WTC11 (cell line): Measurements from ENCODE around the gene ZBTB37.

ENCODE experiments used
- CTCF ChIP-seq: fragments of 200-600 bp; IDR thresholded peaks from 2 replicates; pipeline ENCODE4 v1.8.0; 2022; ENCODE audit warnings: antibody characterized with exemption
- ESRRA ChIP-seq: sonication (generic); formaldehyde crosslinking; IDR thresholded peaks from 2 replicates; pipeline ENCODE4 v1.8.1; 2022; ENCODE audit warnings: mild to moderate bottlenecking, missing genetic modification reagents, borderline replicate concordance

GRCh38 chr1:173889885-173890284, 21.7 kb downstream of the ZBTB37 start:
- TF ChIP-seq ESRRA (no peak), CTCF (no peak)
